ENCODE results near the gene MAPK1IP1L. TPM values are rescaled to one million over a fixed set of nuclear protein-coding genes. Genes with fewer than 3 reads are reported as not detected.
A peak's percentile ranks its signal among the peaks of the same experiment; 100 is the strongest.

Gene MAPK1IP1L
- total RNA-seq, 6 experiments from 2014 or later, result 114 to 150 (median 126) TPM

GRCh38 chr14:55025948-55026347, 25.5 kb upstream of the MAPK1IP1L start:
- no peaks in the 10 kb centered on the region for H3K9me3 Mint-ChIP-seq
- peak overlapping the region; percentile 95 for H3K4me3 Mint-ChIP-seq
- no peak for TF ChIP-seq CTCF (IDR thresholded peaks at IDR 0.05)
- peaks cover 64% of the 10 kb centered on the region for H3K4me1 Mint-ChIP-seq (ENCODE audit: low read depth)
- H3K27me3 Mint-ChIP-seq (ENCODE audit: insufficient read depth), result peaks cover 1% of the 10 kb centered on the region; the same call in 1 of the 2 replicates
- no peak for DNase-seq
- H3K27ac Mint-ChIP-seq, result peak overlapping the region; percentile 94
- peaks cover 3% of the 10 kb centered on the region; the same call in 1 of the 2 replicates for H3K36me3 Mint-ChIP-seq (ENCODE audit: low read depth)

GRCh38 chr14:55026441-55026792, 25.0 kb upstream of the MAPK1IP1L start:
- peak overlapping the region; percentile 94 for H3K27ac Mint-ChIP-seq
- H3K9me3 Mint-ChIP-seq, result no peaks in the 10 kb centered on the region
- peak overlapping the region; percentile 95 for H3K4me3 Mint-ChIP-seq
- peaks cover 1% of the 10 kb centered on the region; the same call in 1 of the 2 replicates for H3K27me3 Mint-ChIP-seq (ENCODE audit: insufficient read depth)
- peaks cover 3% of the 10 kb centered on the region; the same call in 1 of the 2 replicates for H3K36me3 Mint-ChIP-seq (ENCODE audit: low read depth)
- TF ChIP-seq CTCF (IDR thresholded peaks at IDR 0.05), result no peak
- DNase-seq, result no peak
- H3K4me1 Mint-ChIP-seq (ENCODE audit: low read depth), result peaks cover 64% of the 10 kb centered on the region

- Mint-ChIP-seq H3K36me3 (ENCODE audit: low read depth) (no peaks in the 10 kb centered on the region; the same call in 1 of the 2 replicates), H3K27ac (peak within 1 kb of the TSS; percentile 94), H3K4me1 (ENCODE audit: low read depth) (peaks cover 63% of the 10 kb centered on the region), H3K4me3 (peak within 1 kb of the TSS; percentile 95), H3K9me3 (no peaks in the 10 kb centered on the region), H3K27me3 (ENCODE audit: insufficient read depth) (no peaks in the 10 kb centered on the region; the same call in 1 of the 2 replicates)
- TF ChIP-seq CTCF (IDR thresholded peaks at IDR 0.05), result peak; percentile 39
- peak; percentile 93 for DNase-seq
These were observed 24.5 kb upstream of the MAPK1IP1L start, which contains the start of the genes SOCS4 and WDHD1 for GRCh38 chr14:55026793-55027561. Gene SOCS4 (plus strand): TSS chr14:55027236. CDS start chr14:55043042, 15,806 bp downstream. Gene WDHD1 (minus strand): TSS chr14:55027099. CDS start chr14:55026787, 312 bp downstream.

- H3K27me3 Mint-ChIP-seq (ENCODE audit: insufficient read depth), result no peaks in the 10 kb centered on the region; the same call in 1 of the 2 replicates
- no peak for DNase-seq
- H3K4me1 Mint-ChIP-seq (ENCODE audit: low read depth), result peaks cover 63% of the 10 kb centered on the region
- peak overlapping the region; percentile 95 for H3K4me3 Mint-ChIP-seq
- no peaks in the 10 kb centered on the region for H3K9me3 Mint-ChIP-seq
- no peaks in the 10 kb centered on the region; the same call in 1 of the 2 replicates for H3K36me3 Mint-ChIP-seq (ENCODE audit: low read depth)
- no peak for TF ChIP-seq CTCF (IDR thresholded peaks at IDR 0.05)
- peak overlapping the region; percentile 94 for H3K27ac Mint-ChIP-seq
These were observed 23.4 kb upstream of the MAPK1IP1L start for GRCh38 chr14:55028066-55028465.

- no peak for TF ChIP-seq CTCF (IDR thresholded peaks at IDR 0.05)
- Mint-ChIP-seq H3K9me3 (no peaks in the 10 kb centered on the region), H3K36me3 (ENCODE audit: low read depth) (no peaks in the 10 kb centered on the region; the same call in 1 of the 2 replicates), H3K4me1 (ENCODE audit: low read depth) (peaks cover 63% of the 10 kb centered on the region), H3K4me3 (peak overlapping the region; percentile 95), H3K27me3 (ENCODE audit: insufficient read depth) (no peaks in the 10 kb centered on the region; the same call in 1 of the 2 replicates), H3K27ac (peak overlapping the region; percentile 94)
- no peak for DNase-seq
These were observed 23.0 kb upstream of the MAPK1IP1L start for GRCh38 chr14:55028476-55028875.

Data from HFFc6 (cell line).